Mesenteric fat pad (tissue), 1 donor: ENCODE data around the gene NT5C2. TPM values are rescaled to one million over a fixed set of nuclear protein-coding genes. Genes with fewer than 3 reads are reported as not detected.
"Not testable (repeated sequence)": the region's sequence is repeated elsewhere in the genome, so short reads cannot be mapped to it uniquely, and the experiment has no call there.

Source experiments
- DNase-seq: peaks from one replicate; pipeline ENCODE4 v3.0.0-alpha.2; 2020; ENCODE audit warnings: low spot score
- total RNA-seq: library from RNA; stranded (reverse); fragmentation: NEBNext Ultra II Directional; extraction: Animal tissue kit (Norgen Biotek cat#: 25700); gene quantifications from one replicate; pipeline ENCODE4 v1.2.1, GENCODE V29; 2021
- donor health status: DM: yes; HTN: yes; CAD: no.

Gene NT5C2
- total RNA-seq, 1 donor from 2014 or later = 56.5 TPM

GRCh38 chr10:103095005-103095404, 98.1 kb downstream of the NT5C2 start:
- no peak for DNase-seq

- no peak for DNase-seq
Observed at GRCh38 chr10:103090911-103091310, 102.2 kb downstream of the NT5C2 start.

- DNase-seq = no peak
Observed at GRCh38 chr10:103089493-103089892, 103.6 kb downstream of the NT5C2 start.

- DNase-seq = no peak
Observed at GRCh38 chr10:103086799-103087198, 106.3 kb downstream of the NT5C2 start.

GRCh38 chr10:103086261-103086660, 106.8 kb downstream of the NT5C2 start:
- DNase-seq = no peak

GRCh38 chr10:103083977-103084320, 109.1 kb downstream of the NT5C2 start:
- DNase-seq = no peak

GRCh38 chr10:103083266-103083976, 109.7 kb downstream of the NT5C2 start:
- DNase-seq = no peak

- no peak for DNase-seq
Observed at GRCh38 chr10:103082683-103083082, 110.4 kb downstream of the NT5C2 start.

- no peak for DNase-seq
Observed at GRCh38 chr10:103080891-103081581, 112.0 kb downstream of the NT5C2 start.

GRCh38 chr10:103079946-103080345, 113.1 kb downstream of the NT5C2 start:
- no peak for DNase-seq

- DNase-seq = no peak
Observed at GRCh38 chr10:103079100-103079499, 114.0 kb downstream of the NT5C2 start.

- no peak for DNase-seq
Observed at GRCh38 chr10:103078676-103079075, 114.4 kb downstream of the NT5C2 start.

GRCh38 chr10:103078309-103078615, 114.8 kb downstream of the NT5C2 start:
- no peak for DNase-seq

GRCh38 chr10:103077491-103078308, 115.4 kb downstream of the NT5C2 start:
- no peak for DNase-seq

GRCh38 chr10:103077020-103077419, 116.1 kb downstream of the NT5C2 start:
- no peak for DNase-seq

- DNase-seq = no peak
Observed at GRCh38 chr10:103072891-103073290, 120.2 kb downstream of the NT5C2 start.

- no peak for DNase-seq
Observed at GRCh38 chr10:103072276-103072675, 120.8 kb downstream of the NT5C2 start.

GRCh38 chr10:103069453-103070331, 123.4 kb downstream of the NT5C2 start:
- no peak for DNase-seq

- DNase-seq = no peak
Observed at GRCh38 chr10:103067956-103068355, 125.1 kb downstream of the NT5C2 start.

GRCh38 chr10:103067484-103067883, 125.6 kb downstream of the NT5C2 start:
- no peak for DNase-seq

- DNase-seq = not testable (repeated sequence)
Observed at GRCh38 chr10:103067099-103067477, 126.0 kb downstream of the NT5C2 start.
